Rectal smooth muscle tissue (tissue), 1 donor: ENCODE measurements around the gene TEX22.

ENCODE experiments used
- H3K27ac ChIP-seq: one replicate; pipeline ENCODE4 v1.7.0; 2013; ENCODE audit warnings: low read depth, low read length, inconsistent platforms
- H3K27me3 ChIP-seq: one replicate; pipeline ENCODE4 v1.7.0; 2013; ENCODE audit warnings: low read length; ENCODE audit not compliant: control insufficient read depth, insufficient read depth
- H3K36me3 ChIP-seq: one replicate; pipeline ENCODE4 v1.7.0; 2013; ENCODE audit warnings: low read length; ENCODE audit not compliant: control insufficient read depth, insufficient read depth
- H3K4me1 ChIP-seq: one replicate; pipeline ENCODE4 v1.7.0; 2013; ENCODE audit warnings: low read length; ENCODE audit not compliant: control insufficient read depth, insufficient read depth
- H3K4me3 ChIP-seq: one replicate; pipeline ENCODE4 v1.7.0; 2013; ENCODE audit warnings: low read length
- H3K9ac ChIP-seq: one replicate; pipeline ENCODE4 v1.7.0; 2013; ENCODE audit warnings: low read length

Gene TEX22

GRCh38 chr14:105389976-105390848, 8.1 kb upstream of the TEX22 start:
- Histone ChIP-seq H3K9ac (no peak overlapping the region), H3K36me3 (peaks cover 7% of the 10 kb centered on the region), H3K4me3 (no peak overlapping the region), H3K27me3 (no peaks in the 10 kb centered on the region), H3K4me1 (no peaks in the 10 kb centered on the region), H3K27ac (no peak overlapping the region)

GRCh38 chr14:105390849-105391500, 7.4 kb upstream of the TEX22 start:
- H3K9ac ChIP-seq = no peak overlapping the region
- H3K27ac ChIP-seq = no peak overlapping the region
- H3K27me3 ChIP-seq = no peaks in the 10 kb centered on the region
- peaks cover 7% of the 10 kb centered on the region for H3K36me3 ChIP-seq
- no peaks in the 10 kb centered on the region for H3K4me1 ChIP-seq
- no peak overlapping the region for H3K4me3 ChIP-seq

- Histone ChIP-seq H3K36me3 (peaks cover 7% of the 10 kb centered on the region), H3K9ac (no peak overlapping the region), H3K27ac (no peak overlapping the region), H3K4me1 (no peaks in the 10 kb centered on the region), H3K27me3 (no peaks in the 10 kb centered on the region), H3K4me3 (no peak overlapping the region)
Measured at GRCh38 chr14:105391541-105391940, 6.8 kb upstream of the TEX22 start.

- H3K27ac ChIP-seq = no peak overlapping the region
- H3K36me3 ChIP-seq = peaks cover 6% of the 10 kb centered on the region
- H3K27me3 ChIP-seq = no peaks in the 10 kb centered on the region
- H3K9ac ChIP-seq = no peak overlapping the region
- H3K4me3 ChIP-seq = no peak overlapping the region
- H3K4me1 ChIP-seq = peaks cover under 1% of the 10 kb centered on the region
Measured at GRCh38 chr14:105392131-105393090, 5.9 kb upstream of the TEX22 start.

- Histone ChIP-seq H3K27ac (no peak overlapping the region), H3K27me3 (no peaks in the 10 kb centered on the region), H3K36me3 (peaks cover 2% of the 10 kb centered on the region), H3K9ac (no peak overlapping the region), H3K4me3 (no peak overlapping the region), H3K4me1 (peaks cover 5% of the 10 kb centered on the region)
Measured at GRCh38 chr14:105393151-105393550, 5.2 kb upstream of the TEX22 start.

GRCh38 chr14:105394714-105395537, 3.4 kb upstream of the TEX22 start:
- Histone ChIP-seq H3K36me3 (peaks cover 2% of the 10 kb centered on the region), H3K4me1 (peaks cover 8% of the 10 kb centered on the region)

GRCh38 chr14:105395538-105395854, 2.8 kb upstream of the TEX22 start:
- Histone ChIP-seq H3K4me3 (no peak overlapping the region), H3K4me1 (peaks cover 8% of the 10 kb centered on the region), H3K9ac (no peak overlapping the region), H3K27me3 (no peaks in the 10 kb centered on the region), H3K36me3 (peaks cover 2% of the 10 kb centered on the region), H3K27ac (no peak overlapping the region)

More at GRCh38 chr14:105394714-105395537, 3.4 kb upstream of the TEX22 start:
- Histone ChIP-seq H3K9ac (no peak overlapping the region), H3K27me3 (no peaks in the 10 kb centered on the region), H3K27ac (no peak overlapping the region), H3K4me3 (no peak overlapping the region)

- Histone ChIP-seq H3K27ac (peak overlapping the region; percentile 76), H3K4me3 (peak overlapping the region; percentile 85), H3K36me3 (peaks cover 7% of the 10 kb centered on the region), H3K4me1 (peaks cover 8% of the 10 kb centered on the region), H3K9ac (no peak overlapping the region), H3K27me3 (no peaks in the 10 kb centered on the region)
Measured at GRCh38 chr14:105397350-105397931, 897 bp upstream of the TEX22 start.

- H3K27ac ChIP-seq = peak overlapping the region; percentile 67
- peaks cover 6% of the 10 kb centered on the region for H3K36me3 ChIP-seq
- H3K9ac ChIP-seq = peak overlapping the region; percentile 81
- no peaks in the 10 kb centered on the region for H3K27me3 ChIP-seq
- peaks cover 8% of the 10 kb centered on the region for H3K4me1 ChIP-seq
- peak overlapping the region; percentile 85 for H3K4me3 ChIP-seq
Measured at GRCh38 chr14:105398726-105399465, 558 bp downstream of the TEX22 start.

GRCh38 chr14:105399466-105399775, 1.1 kb downstream of the TEX22 start:
- peak overlapping the region; percentile 85 for H3K4me3 ChIP-seq
- H3K4me1 ChIP-seq = peaks cover 8% of the 10 kb centered on the region

GRCh38 chr14:105400016-105400415, 1.7 kb downstream of the TEX22 start:
- H3K27ac ChIP-seq = no peak overlapping the region
- no peak overlapping the region for H3K4me3 ChIP-seq
- H3K36me3 ChIP-seq = peaks cover 6% of the 10 kb centered on the region
- H3K4me1 ChIP-seq = peaks cover 8% of the 10 kb centered on the region
- no peaks in the 10 kb centered on the region for H3K27me3 ChIP-seq
- H3K9ac ChIP-seq = no peak overlapping the region

More at GRCh38 chr14:105399466-105399775, 1.1 kb downstream of the TEX22 start:
- H3K36me3 ChIP-seq = peaks cover 6% of the 10 kb centered on the region
- no peak overlapping the region for H3K9ac ChIP-seq
- H3K27ac ChIP-seq = no peak overlapping the region
- H3K27me3 ChIP-seq = no peaks in the 10 kb centered on the region
